Keratinocyte (primary cell): Measurements from ENCODE around the gene SLC25A19. TPM values are rescaled to one million over a fixed set of nuclear protein-coding genes. Genes with fewer than 3 reads are reported as not detected.

Experiments used
- DNase-seq: peaks from one replicate; pipeline ENCODE4 v3.0.0-alpha.2; 2011; ENCODE audit warnings: low read depth, missing footprints, low spot score
- FAIRE-seq: peaks from 2 replicates; lab custom pipeline; 2011; peaks lifted over from hg19 to GRCh38; lab: Jason Lieb, UNC
- H2AFZ ChIP-seq: 2 replicates; pipeline ENCODE4 v1.6.0; 2012; ENCODE audit warnings: low read length, control low read depth, inconsistent platforms; ENCODE audit not compliant: control insufficient read depth
- H3K27ac ChIP-seq: 2 replicates; pipeline ENCODE4 v1.5.1; 2011; ENCODE audit warnings: low read length; ENCODE audit not compliant: control insufficient read depth, insufficient read depth
- H3K27me3 ChIP-seq: 3 replicates; pipeline ENCODE4 v1.6.0; 2011; ENCODE audit warnings: low read length; ENCODE audit not compliant: control insufficient read depth, insufficient read depth; ENCODE audit errors: extremely low read depth
- H3K36me3 ChIP-seq, 2 experiments: 2 replicates in 1 of 2; 3 replicates in 1 of 2; pipeline ENCODE4 v1.5.1; 2011; ENCODE audit warnings: low read length in 2 of 2, mild to moderate bottlenecking in 1 of 2; ENCODE audit not compliant: control insufficient read depth in 2 of 2, insufficient read depth in 2 of 2; ENCODE audit errors: extremely low read depth in 1 of 2
- H3K4me1 ChIP-seq: 3 replicates; pipeline ENCODE4 v1.5.1; 2011; ENCODE audit warnings: low read length; ENCODE audit not compliant: control insufficient read depth, insufficient read depth; ENCODE audit errors: extremely low read depth
- H3K4me2 ChIP-seq: 3 replicates; pipeline ENCODE4 v1.6.0; 2011; ENCODE audit warnings: low read depth, low read length; ENCODE audit not compliant: control insufficient read depth, insufficient read depth; ENCODE audit errors: extremely low read depth
- H3K4me3 ChIP-seq, 3 experiments: fragments of 200-600 bp in 1 of 3; sonication (generic) in 1 of 3; 2 replicates in 2 of 3; 3 replicates in 1 of 3; pipeline ENCODE4 v1.5.1; 2011 to 2016; ENCODE audit warnings: low read length in 3 of 3, mild to moderate bottlenecking in 3 of 3, control low read depth in 2 of 3, inconsistent platforms in 1 of 3, low read depth in 1 of 3, mixed read lengths in 1 of 3, mixed run types in 1 of 3, moderate library complexity in 1 of 3; ENCODE audit not compliant: control insufficient read depth in 2 of 3, insufficient read depth in 2 of 3; ENCODE audit errors: extremely low read depth in 1 of 3
- H3K79me2 ChIP-seq: 2 replicates; pipeline ENCODE4 v1.6.0; 2012; ENCODE audit warnings: low read length; ENCODE audit not compliant: control insufficient read depth, insufficient read depth
- H3K9ac ChIP-seq: 3 replicates; pipeline ENCODE4 v1.6.0; 2011; ENCODE audit warnings: low read length; ENCODE audit not compliant: control insufficient read depth, insufficient read depth; ENCODE audit errors: extremely low read depth
- H3K9me1 ChIP-seq: 3 replicates; pipeline ENCODE4 v1.6.0; 2011; ENCODE audit warnings: low read length; ENCODE audit not compliant: control insufficient read depth, insufficient read depth; ENCODE audit errors: extremely low read depth
- H3K9me3 ChIP-seq: 2 replicates; pipeline ENCODE4 v1.5.1; 2012; ENCODE audit warnings: low read depth, low read length; ENCODE audit not compliant: control insufficient read depth
- H4K20me1 ChIP-seq: 3 replicates; pipeline ENCODE4 v1.6.0; 2011; ENCODE audit warnings: low read length; ENCODE audit not compliant: control insufficient read depth, insufficient read depth; ENCODE audit errors: extremely low read depth
- EZH2 ChIP-seq: IDR thresholded peaks from one replicate; pipeline ENCODE4 v1.6.1; 2012; ENCODE audit warnings: inconsistent platforms, mild to moderate bottlenecking, low read length, moderate library complexity
- dilution Hi-C: fragments of 300-500 bp; cut with MboI; formaldehyde crosslinking; loops from one replicate; pipeline ENCODE4 v1.7.0; 2020; ENCODE audit warnings: low sequenced_read_pairs; ENCODE audit not compliant: extremely low pct_ligation_motif_present
- polyA plus RNA-seq, 5 experiments: library from polyadenylated mRNA; depleted of rRNA in 3 of 5; stranded (reverse) in 3 of 5; stranded (forward) in 1 of 5; unstranded in 1 of 5; fragments of >200 nt; gene quantifications; 1 replicate in 1 of 5; 2 replicates in 3 of 5; 3 replicates in 1 of 5; pipeline versions ENCODE4 v1.2.1 to v1.2.3, GENCODE V29; 2011 to 2012; ENCODE audit warnings: missing spikeins in 2 of 5, low read depth in 1 of 5, low replicate concordance in 1 of 5
- TF ChIP-seq, protein P1 (sequence below), 3 experiments: IDR thresholded peaks in 1 of 3; conservative IDR thresholded peaks in 1 of 3; optimal IDR thresholded peaks in 1 of 3; 2 replicates in 2 of 3; 3 replicates in 1 of 3; pipeline versions ENCODE3 to v1.5.1; 2011; ENCODE audit warnings: low read length in 3 of 3, mild to moderate bottlenecking in 3 of 3, moderate library complexity in 2 of 3, control low read depth in 1 of 3, inconsistent platforms in 1 of 3; ENCODE audit not compliant: insufficient read depth in 2 of 3; ENCODE audit errors: extremely low read depth in 1 of 3

SLC25A19 gene
- polyA plus RNA-seq, 1 donor (not counting 4 experiments of a cell fraction or from before 2014, with no cell fraction given): 7.0 TPM

- Histone ChIP-seq H3K27me3 (no peaks in the 10 kb centered on the region), H3K4me3 (peak within 1 kb of the TSS; percentile 70 to 89 (median 72)), H3K79me2 (no peaks in the 10 kb centered on the region), H3K9me1 (peaks cover 2% of the 10 kb centered on the region), H3K9ac (peak within 1 kb of the TSS; percentile 75), H3K36me3 (peaks cover 13 to 15% of the 10 kb centered on the region in 2 experiments), H3K27ac (peak within 1 kb of the TSS; percentile 41), H2AFZ (peak within 1 kb of the TSS; percentile 89), H3K4me1 (peaks cover 20% of the 10 kb centered on the region), H3K9me3 (no peaks in the 10 kb centered on the region), H3K4me2 (peak within 1 kb of the TSS; percentile 84), H4K20me1 (no peaks in the 10 kb centered on the region)
- DNase-seq: no peak
- TF ChIP-seq, protein P1, sequence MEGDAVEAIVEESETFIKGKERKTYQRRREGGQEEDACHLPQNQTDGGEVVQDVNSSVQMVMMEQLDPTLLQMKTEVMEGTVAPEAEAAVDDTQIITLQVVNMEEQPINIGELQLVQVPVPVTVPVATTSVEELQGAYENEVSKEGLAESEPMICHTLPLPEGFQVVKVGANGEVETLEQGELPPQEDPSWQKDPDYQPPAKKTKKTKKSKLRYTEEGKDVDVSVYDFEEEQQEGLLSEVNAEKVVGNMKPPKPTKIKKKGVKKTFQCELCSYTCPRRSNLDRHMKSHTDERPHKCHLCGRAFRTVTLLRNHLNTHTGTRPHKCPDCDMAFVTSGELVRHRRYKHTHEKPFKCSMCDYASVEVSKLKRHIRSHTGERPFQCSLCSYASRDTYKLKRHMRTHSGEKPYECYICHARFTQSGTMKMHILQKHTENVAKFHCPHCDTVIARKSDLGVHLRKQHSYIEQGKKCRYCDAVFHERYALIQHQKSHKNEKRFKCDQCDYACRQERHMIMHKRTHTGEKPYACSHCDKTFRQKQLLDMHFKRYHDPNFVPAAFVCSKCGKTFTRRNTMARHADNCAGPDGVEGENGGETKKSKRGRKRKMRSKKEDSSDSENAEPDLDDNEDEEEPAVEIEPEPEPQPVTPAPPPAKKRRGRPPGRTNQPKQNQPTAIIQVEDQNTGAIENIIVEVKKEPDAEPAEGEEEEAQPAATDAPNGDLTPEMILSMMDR (optimal IDR thresholded peaks at IDR 0.05 in 1 of 3, IDR thresholded peaks at IDR 0.05 in 1 of 3, conservative IDR thresholded peaks at IDR 0.05 in 1 of 3; ENCODE audit: extremely low read depth in 1 of 3, insufficient read depth in 2 of 3, low read length in 3 of 3): no peak
- no peak for TF ChIP-seq EZH2
- FAIRE-seq: no peak
- dilution Hi-C loops: no loop called here
Measured at GRCh38 chr17:75270966-75271232, 18.3 kb downstream of the SLC25A19 start, which contains the start of gene MIF4GD. MIF4GD (minus strand) TSS chr17:75271231; CDS start chr17:75270195, 1,036 bp downstream.

DNA sequence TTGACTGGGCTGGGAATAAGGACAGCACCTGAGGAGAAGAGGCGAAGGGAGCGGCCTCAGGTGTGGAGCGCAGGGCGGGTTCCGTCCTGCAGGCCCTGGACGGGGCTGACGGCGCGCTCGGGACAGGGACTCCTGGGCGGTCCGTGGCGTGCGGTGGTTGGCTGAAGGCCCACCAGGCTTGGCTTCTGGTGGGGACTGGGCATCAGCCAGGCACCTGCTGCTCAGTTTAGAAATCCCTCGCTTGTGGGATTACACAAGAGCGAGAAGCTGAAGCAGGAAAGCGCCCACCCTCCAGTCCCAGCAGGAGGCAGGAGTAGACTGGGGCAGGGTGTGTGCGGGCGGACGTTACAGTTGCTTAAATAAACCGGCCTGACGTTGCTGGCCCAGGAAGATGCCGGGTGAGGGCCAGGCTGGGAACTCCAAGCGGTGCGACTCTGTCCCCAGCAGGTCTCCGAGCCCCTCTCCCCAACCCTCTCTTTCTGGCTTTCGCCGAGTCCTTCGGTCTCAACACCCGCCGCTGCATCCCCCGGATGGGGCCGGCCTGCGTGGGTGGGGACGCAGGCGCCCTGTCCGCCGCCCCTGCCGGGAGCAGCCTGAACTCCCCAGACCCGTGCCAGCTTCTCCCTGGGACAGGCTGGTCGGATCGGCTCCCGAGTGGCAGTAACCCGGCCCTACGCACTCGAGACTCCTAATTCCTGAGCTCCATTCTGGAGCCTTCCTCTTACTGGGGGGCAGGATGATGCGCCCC is 18.8 kb downstream of the SLC25A19 start:
- TF ChIP-seq, protein P1 (optimal IDR thresholded peaks at IDR 0.05 in 1 of 3, IDR thresholded peaks at IDR 0.05 in 1 of 3, conservative IDR thresholded peaks at IDR 0.05 in 1 of 3; ENCODE audit: extremely low read depth in 1 of 3, insufficient read depth in 2 of 3, low read length in 3 of 3): peak; percentile 37 to 48 (median 38)
- no peak for TF ChIP-seq EZH2
- H3K36me3 ChIP-seq: peaks cover 17 to 20% of the 10 kb centered on the region in 2 experiments
- peak overlapping the region; percentile 75 for H3K9ac ChIP-seq
- H3K4me3 ChIP-seq: peak overlapping the region; percentile 70 to 89 (median 72)
- H3K79me2 ChIP-seq: no peaks in the 10 kb centered on the region
- DNase-seq (no peak), FAIRE-seq (no peak)
- H3K9me3 ChIP-seq: no peaks in the 10 kb centered on the region
- H3K9me1 ChIP-seq: peaks cover 2% of the 10 kb centered on the region
- H3K27ac ChIP-seq: peak overlapping the region; percentile 41
- no peaks in the 10 kb centered on the region for H4K20me1 ChIP-seq
- no peaks in the 10 kb centered on the region for H3K27me3 ChIP-seq
- H2AFZ ChIP-seq: peak overlapping the region; percentile 71
- H3K4me2 ChIP-seq: peak overlapping the region; percentile 84
- dilution Hi-C loops: no loop called here
- peaks cover 20% of the 10 kb centered on the region for H3K4me1 ChIP-seq
